Measurements from ENCODE around the gene UNC93A. TPM values are rescaled to one million over a fixed set of nuclear protein-coding genes. Genes with fewer than 3 reads are reported as not detected.

Gene UNC93A
- polyA plus RNA-seq, 1 donor from 2014 or later = not detected

- Histone ChIP-seq H3F3A (ENCODE audit: insufficient read depth, low read length, poor library complexity, severe bottlenecking) (no peaks in the 10 kb centered on the region), H4K20me1 (ENCODE audit: insufficient read depth) (no peaks in the 10 kb centered on the region), H3K9me2 (ENCODE audit: insufficient read depth, low read length) (no peaks in the 10 kb centered on the region), H3K27me3 (ENCODE audit: insufficient read depth, low read depth, low read length) (no peaks in the 10 kb centered on the region), H3K4me2 (ENCODE audit: low read length) (no peak overlapping the region), H3K4me3 (ENCODE audit: low read length) (no peak overlapping the region), H3K9ac (ENCODE audit: low read length) (no peak overlapping the region), H2AFZ (ENCODE audit: low read depth, low read length) (no peak overlapping the region), H3K79me2 (replicated peaks; ENCODE audit: insufficient read depth, low read length) (no peaks in the 10 kb centered on the region), H3K9me3 (ENCODE audit: low read length) (no peaks in the 10 kb centered on the region), H3K27ac (ENCODE audit: low read length) (no peak overlapping the region), H3K36me3 (ENCODE audit: insufficient read depth, low read length) (no peaks in the 10 kb centered on the region)
- TF ChIP-seq CTCF (IDR thresholded peaks at IDR 0.05; ENCODE audit: poor library complexity, severe bottlenecking) (no peak), REST (IDR thresholded peaks at IDR 0.05; ENCODE audit: borderline replicate concordance) (no peak), EZH2 (IDR thresholded peaks at IDR 0.05; ENCODE audit: borderline replicate concordance, insufficient read depth, low read length, poor library complexity, severe bottlenecking) (no peak), RAD21 (conservative IDR thresholded peaks at IDR 0.05) (no peak), EP300 (conservative IDR thresholded peaks at IDR 0.05; ENCODE audit: poor library complexity, severe bottlenecking) (no peak), SMC3 (conservative IDR thresholded peaks at IDR 0.05; ENCODE audit: poor library complexity) (no peak), POLR2AphosphoS5 (IDR thresholded peaks at IDR 0.05) (no peak), MXI1 (conservative IDR thresholded peaks at IDR 0.05; ENCODE audit: poor library complexity, severe bottlenecking) (no peak), TAF1 (IDR thresholded peaks at IDR 0.05; ENCODE audit: low read depth) (no peak)
Observed at GRCh38 chr6:167275001-167275400, 16.1 kb upstream of the UNC93A start.

- Histone ChIP-seq H3K36me3 (ENCODE audit: insufficient read depth, low read length) (no peaks in the 10 kb centered on the region), H3K4me2 (ENCODE audit: low read length) (no peak overlapping the region), H3K4me3 (ENCODE audit: low read length) (no peak overlapping the region), H3K9me2 (ENCODE audit: insufficient read depth, low read length) (no peaks in the 10 kb centered on the region), H3F3A (ENCODE audit: insufficient read depth, low read length, poor library complexity, severe bottlenecking) (no peaks in the 10 kb centered on the region), H3K79me2 (replicated peaks; ENCODE audit: insufficient read depth, low read length) (no peaks in the 10 kb centered on the region), H4K20me1 (ENCODE audit: insufficient read depth) (no peaks in the 10 kb centered on the region), H3K27me3 (ENCODE audit: insufficient read depth, low read depth, low read length) (no peaks in the 10 kb centered on the region), H3K9me3 (ENCODE audit: low read length) (no peaks in the 10 kb centered on the region), H2AFZ (ENCODE audit: low read depth, low read length) (no peak overlapping the region), H3K9ac (ENCODE audit: low read length) (no peak overlapping the region), H3K27ac (ENCODE audit: low read length) (no peak overlapping the region)
- TF ChIP-seq SMC3 (conservative IDR thresholded peaks at IDR 0.05; ENCODE audit: poor library complexity) (no peak), TAF1 (IDR thresholded peaks at IDR 0.05; ENCODE audit: low read depth) (no peak), EZH2 (IDR thresholded peaks at IDR 0.05; ENCODE audit: borderline replicate concordance, insufficient read depth, low read length, poor library complexity, severe bottlenecking) (no peak), CTCF (IDR thresholded peaks at IDR 0.05; ENCODE audit: poor library complexity, severe bottlenecking) (no peak), EP300 (conservative IDR thresholded peaks at IDR 0.05; ENCODE audit: poor library complexity, severe bottlenecking) (no peak), MXI1 (conservative IDR thresholded peaks at IDR 0.05; ENCODE audit: poor library complexity, severe bottlenecking) (no peak), RAD21 (conservative IDR thresholded peaks at IDR 0.05) (no peak), REST (IDR thresholded peaks at IDR 0.05; ENCODE audit: borderline replicate concordance) (no peak), POLR2AphosphoS5 (IDR thresholded peaks at IDR 0.05) (no peak)
Observed at GRCh38 chr6:167275436-167275835, 15.7 kb upstream of the UNC93A start.

Measured in neural cell (in vitro differentiated cells).